Keratinocyte (primary cell): ENCODE measurements around the gene HEYL. TPM values are rescaled to one million over a fixed set of nuclear protein-coding genes. Genes with fewer than 3 reads are reported as not detected.

Experiments
- DNase-seq: peaks from one replicate; pipeline ENCODE4 v3.0.0-alpha.2; 2011; ENCODE audit warnings: low read depth, missing footprints, low spot score
- FAIRE-seq: peaks from 2 replicates; lab custom pipeline; 2011; peaks lifted over from hg19 to GRCh38; lab: Jason Lieb, UNC
- H2AFZ ChIP-seq: 2 replicates; pipeline ENCODE4 v1.6.0; 2012; ENCODE audit warnings: low read length, control low read depth, inconsistent platforms; ENCODE audit not compliant: control insufficient read depth
- H3K27ac ChIP-seq: 2 replicates; pipeline ENCODE4 v1.5.1; 2011; ENCODE audit warnings: low read length; ENCODE audit not compliant: control insufficient read depth, insufficient read depth
- H3K27me3 ChIP-seq: 3 replicates; pipeline ENCODE4 v1.6.0; 2011; ENCODE audit warnings: low read length; ENCODE audit not compliant: control insufficient read depth, insufficient read depth; ENCODE audit errors: extremely low read depth
- H3K36me3 ChIP-seq, 2 experiments: 2 replicates in 1 of 2; 3 replicates in 1 of 2; pipeline ENCODE4 v1.5.1; 2011; ENCODE audit warnings: low read length in 2 of 2, mild to moderate bottlenecking in 1 of 2; ENCODE audit not compliant: control insufficient read depth in 2 of 2, insufficient read depth in 2 of 2; ENCODE audit errors: extremely low read depth in 1 of 2
- H3K4me1 ChIP-seq: 3 replicates; pipeline ENCODE4 v1.5.1; 2011; ENCODE audit warnings: low read length; ENCODE audit not compliant: control insufficient read depth, insufficient read depth; ENCODE audit errors: extremely low read depth
- H3K4me2 ChIP-seq: 3 replicates; pipeline ENCODE4 v1.6.0; 2011; ENCODE audit warnings: low read depth, low read length; ENCODE audit not compliant: control insufficient read depth, insufficient read depth; ENCODE audit errors: extremely low read depth
- H3K4me3 ChIP-seq, 3 experiments: fragments of 200-600 bp in 1 of 3; sonication (generic) in 1 of 3; 2 replicates in 2 of 3; 3 replicates in 1 of 3; pipeline ENCODE4 v1.5.1; 2011 to 2016; ENCODE audit warnings: low read length in 3 of 3, mild to moderate bottlenecking in 3 of 3, control low read depth in 2 of 3, inconsistent platforms in 1 of 3, low read depth in 1 of 3, mixed read lengths in 1 of 3, mixed run types in 1 of 3, moderate library complexity in 1 of 3; ENCODE audit not compliant: control insufficient read depth in 2 of 3, insufficient read depth in 2 of 3; ENCODE audit errors: extremely low read depth in 1 of 3
- H3K79me2 ChIP-seq: 2 replicates; pipeline ENCODE4 v1.6.0; 2012; ENCODE audit warnings: low read length; ENCODE audit not compliant: control insufficient read depth, insufficient read depth
- H3K9ac ChIP-seq: 3 replicates; pipeline ENCODE4 v1.6.0; 2011; ENCODE audit warnings: low read length; ENCODE audit not compliant: control insufficient read depth, insufficient read depth; ENCODE audit errors: extremely low read depth
- H3K9me1 ChIP-seq: 3 replicates; pipeline ENCODE4 v1.6.0; 2011; ENCODE audit warnings: low read length; ENCODE audit not compliant: control insufficient read depth, insufficient read depth; ENCODE audit errors: extremely low read depth
- H3K9me3 ChIP-seq: 2 replicates; pipeline ENCODE4 v1.5.1; 2012; ENCODE audit warnings: low read depth, low read length; ENCODE audit not compliant: control insufficient read depth
- H4K20me1 ChIP-seq: 3 replicates; pipeline ENCODE4 v1.6.0; 2011; ENCODE audit warnings: low read length; ENCODE audit not compliant: control insufficient read depth, insufficient read depth; ENCODE audit errors: extremely low read depth
- EZH2 ChIP-seq: IDR thresholded peaks from one replicate; pipeline ENCODE4 v1.6.1; 2012; ENCODE audit warnings: inconsistent platforms, mild to moderate bottlenecking, low read length, moderate library complexity
- dilution Hi-C: fragments of 300-500 bp; cut with MboI; formaldehyde crosslinking; loops from one replicate; pipeline ENCODE4 v1.7.0; 2020; ENCODE audit warnings: low sequenced_read_pairs; ENCODE audit not compliant: extremely low pct_ligation_motif_present
- polyA plus RNA-seq, 5 experiments: library from polyadenylated mRNA; depleted of rRNA in 3 of 5; stranded (reverse) in 3 of 5; stranded (forward) in 1 of 5; unstranded in 1 of 5; fragments of >200 nt; gene quantifications; 1 replicate in 1 of 5; 2 replicates in 3 of 5; 3 replicates in 1 of 5; pipeline versions ENCODE4 v1.2.1 to v1.2.3, GENCODE V29; 2011 to 2012; ENCODE audit warnings: missing spikeins in 2 of 5, low read depth in 1 of 5, low replicate concordance in 1 of 5
- TF ChIP-seq, protein P1 (sequence below), 3 experiments: IDR thresholded peaks in 1 of 3; conservative IDR thresholded peaks in 1 of 3; optimal IDR thresholded peaks in 1 of 3; 2 replicates in 2 of 3; 3 replicates in 1 of 3; pipeline versions ENCODE3 to v1.5.1; 2011; ENCODE audit warnings: low read length in 3 of 3, mild to moderate bottlenecking in 3 of 3, moderate library complexity in 2 of 3, control low read depth in 1 of 3, inconsistent platforms in 1 of 3; ENCODE audit not compliant: insufficient read depth in 2 of 3; ENCODE audit errors: extremely low read depth in 1 of 3

The HEYL gene
- polyA plus RNA-seq, 1 donor (not counting 4 experiments of a cell fraction or from before 2014, with no cell fraction given), result not detected

DNA sequence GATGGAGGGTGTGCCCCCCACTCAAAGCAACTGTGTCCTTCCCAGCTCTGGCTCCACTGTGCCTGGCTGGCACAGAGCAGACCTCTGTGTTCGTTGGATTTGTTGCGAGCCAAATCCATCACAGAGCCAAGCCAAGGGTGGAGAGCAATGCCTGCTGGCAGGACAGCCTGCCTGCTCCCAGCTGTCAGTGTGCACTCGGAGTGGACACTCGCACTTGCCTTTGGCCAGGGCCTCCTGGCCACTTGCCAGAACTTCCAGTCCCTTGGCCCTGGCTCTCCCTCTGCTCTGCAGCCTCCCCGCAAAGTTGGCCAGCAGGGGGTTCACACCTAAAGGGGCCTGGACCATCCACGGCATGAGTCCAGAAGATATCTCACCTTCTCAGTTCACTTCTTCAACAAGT lies 16.4 kb downstream of the HEYL start:
- H3K9me1 ChIP-seq, result no peaks in the 10 kb centered on the region
- TF ChIP-seq, protein P1, sequence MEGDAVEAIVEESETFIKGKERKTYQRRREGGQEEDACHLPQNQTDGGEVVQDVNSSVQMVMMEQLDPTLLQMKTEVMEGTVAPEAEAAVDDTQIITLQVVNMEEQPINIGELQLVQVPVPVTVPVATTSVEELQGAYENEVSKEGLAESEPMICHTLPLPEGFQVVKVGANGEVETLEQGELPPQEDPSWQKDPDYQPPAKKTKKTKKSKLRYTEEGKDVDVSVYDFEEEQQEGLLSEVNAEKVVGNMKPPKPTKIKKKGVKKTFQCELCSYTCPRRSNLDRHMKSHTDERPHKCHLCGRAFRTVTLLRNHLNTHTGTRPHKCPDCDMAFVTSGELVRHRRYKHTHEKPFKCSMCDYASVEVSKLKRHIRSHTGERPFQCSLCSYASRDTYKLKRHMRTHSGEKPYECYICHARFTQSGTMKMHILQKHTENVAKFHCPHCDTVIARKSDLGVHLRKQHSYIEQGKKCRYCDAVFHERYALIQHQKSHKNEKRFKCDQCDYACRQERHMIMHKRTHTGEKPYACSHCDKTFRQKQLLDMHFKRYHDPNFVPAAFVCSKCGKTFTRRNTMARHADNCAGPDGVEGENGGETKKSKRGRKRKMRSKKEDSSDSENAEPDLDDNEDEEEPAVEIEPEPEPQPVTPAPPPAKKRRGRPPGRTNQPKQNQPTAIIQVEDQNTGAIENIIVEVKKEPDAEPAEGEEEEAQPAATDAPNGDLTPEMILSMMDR (optimal IDR thresholded peaks at IDR 0.05 in 1 of 3, IDR thresholded peaks at IDR 0.05 in 1 of 3, conservative IDR thresholded peaks at IDR 0.05 in 1 of 3; ENCODE audit: extremely low read depth in 1 of 3, insufficient read depth in 2 of 3, low read length in 3 of 3), result no peak
- no peak for TF ChIP-seq EZH2
- H3K36me3 ChIP-seq, result no peaks in the 10 kb centered on the region
- H3K79me2 ChIP-seq, result no peaks in the 10 kb centered on the region
- H3K27ac ChIP-seq, result no peak overlapping the region
- no peak overlapping the region for H2AFZ ChIP-seq
- no peak overlapping the region for H3K9ac ChIP-seq
- H4K20me1 ChIP-seq, result no peaks in the 10 kb centered on the region
- no peaks in the 10 kb centered on the region for H3K9me3 ChIP-seq
- peaks cover 26% of the 10 kb centered on the region for H3K27me3 ChIP-seq
- H3K4me2 ChIP-seq, result no peak overlapping the region
- FAIRE-seq (no peak), DNase-seq (no peak)
- dilution Hi-C loops, result no loop called here
- H3K4me1 ChIP-seq, result no peaks in the 10 kb centered on the region
- no peak overlapping the region for H3K4me3 ChIP-seq

DNA sequence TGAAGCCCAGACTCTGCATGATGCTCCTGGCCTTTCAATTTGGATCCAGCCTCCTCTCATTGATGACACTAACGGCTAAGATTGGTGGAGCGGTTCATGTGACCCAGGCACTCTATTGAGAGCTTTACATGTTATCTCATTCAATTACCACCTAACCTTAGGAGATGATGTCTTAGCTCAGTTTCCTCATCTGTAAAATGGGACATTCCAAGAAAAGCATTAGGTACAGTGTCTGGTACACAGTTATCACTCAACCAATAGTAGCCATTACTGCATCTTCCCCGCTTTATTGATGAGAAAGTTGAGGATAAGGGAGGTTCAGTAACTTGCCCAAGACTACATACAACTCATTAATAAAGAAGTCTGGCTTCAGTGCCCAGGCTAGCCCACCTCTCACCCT lies 17.0 kb downstream of the HEYL start:
- no peaks in the 10 kb centered on the region for H3K9me1 ChIP-seq
- FAIRE-seq (no peak), DNase-seq (no peak)
- H3K9me3 ChIP-seq, result no peaks in the 10 kb centered on the region
- H3K4me2 ChIP-seq, result no peak overlapping the region
- H3K4me1 ChIP-seq, result no peaks in the 10 kb centered on the region
- H3K36me3 ChIP-seq, result no peaks in the 10 kb centered on the region
- no peak overlapping the region for H3K4me3 ChIP-seq
- no peaks in the 10 kb centered on the region for H3K79me2 ChIP-seq
- H2AFZ ChIP-seq, result no peak overlapping the region
- no peak overlapping the region for H3K9ac ChIP-seq
- dilution Hi-C loops, result no loop called here
- TF ChIP-seq EZH2, result no peak
- TF ChIP-seq, protein P1 (optimal IDR thresholded peaks at IDR 0.05 in 1 of 3, IDR thresholded peaks at IDR 0.05 in 1 of 3, conservative IDR thresholded peaks at IDR 0.05 in 1 of 3; ENCODE audit: extremely low read depth in 1 of 3, insufficient read depth in 2 of 3, low read length in 3 of 3), result no peak
- no peak overlapping the region for H3K27ac ChIP-seq
- H4K20me1 ChIP-seq, result no peaks in the 10 kb centered on the region
- peaks cover 26% of the 10 kb centered on the region for H3K27me3 ChIP-seq
